Measurements from ENCODE around the gene MKRN2OS.

DNA sequence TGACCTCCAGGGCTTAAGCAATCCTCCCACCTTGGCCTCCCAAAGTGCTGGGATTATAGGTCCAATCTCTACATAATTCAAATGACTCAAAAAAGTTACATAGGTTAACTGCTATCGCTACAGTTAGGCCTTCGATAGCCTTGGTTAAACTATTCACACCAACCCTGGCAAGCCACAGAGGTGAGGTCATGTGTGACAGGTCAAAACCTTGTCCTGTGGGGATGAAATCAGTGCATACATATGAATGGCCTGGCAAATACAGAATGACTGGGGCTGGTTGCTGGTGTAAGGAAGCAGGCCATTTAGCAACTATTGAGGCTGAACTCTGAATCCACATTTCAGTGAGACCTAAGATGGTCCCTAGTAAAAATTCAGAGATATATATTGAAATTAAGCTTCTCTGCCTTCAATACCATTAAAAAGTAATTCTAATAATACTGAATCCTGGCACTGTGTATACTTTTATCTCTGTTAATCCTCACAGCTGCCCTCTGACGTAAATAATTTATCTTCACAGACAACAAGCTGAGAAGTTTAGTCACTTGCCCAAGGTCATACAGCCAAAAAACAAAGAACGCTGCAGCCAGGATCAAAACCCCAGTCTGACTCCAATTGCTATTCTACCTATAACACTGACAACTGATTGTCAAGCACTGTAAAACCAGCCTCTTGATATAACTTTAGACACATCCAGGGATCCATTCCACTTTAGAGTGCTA, 46.9 kb upstream of the MKRN2OS start:
- TF ChIP-seq POLR2AphosphoS5 (IDR thresholded peaks at IDR 0.05; ENCODE audit: low read depth, low read length) (no peak), TAF1 (IDR thresholded peaks at IDR 0.05; ENCODE audit: low read depth, low read length) (no peak)

Measured in GM12891 (cell line).